OCI-LY7 (cell line): Measurements from ENCODE around the gene TPST2. TPM values are rescaled to one million over a fixed set of nuclear protein-coding genes. Genes with fewer than 3 reads are reported as not detected.

ENCODE experiments used
- BruUV-seq: library from RNA; stranded (reverse); fragments of 400-500 nt; replicated peaks from 2 replicates; lab custom pipeline; 2021; lab: Mats Ljungman, UMichigan
- CTCF ChIA-PET: fragments of 300-600 bp; sonication (Branson Sonifier 250); formaldehyde crosslinking; loops from one replicate; lab custom pipeline; 2022; ENCODE audit warnings: antibody characterized with exemption; ENCODE audit not compliant: unreplicated experiment; lab: Charles Lee
- POLR2A ChIA-PET: fragments of 300-600 bp; sonication (Branson Sonifier 250); formaldehyde crosslinking; loops from one replicate; lab custom pipeline; 2022; ENCODE audit warnings: antibody characterized with exemption; lab: Charles Lee
- DNase-seq: peaks from one replicate; pipeline ENCODE4 v3.0.0-alpha.2; 2015; ENCODE audit warnings: low spot score
- H2AFZ ChIP-seq: fragments of 200-600 bp; sonication (generic), shearing (Covaris generic); 2 replicates; pipeline ENCODE4 v1.6.1; 2014; ENCODE audit warnings: mild to moderate bottlenecking, antibody characterized with exemption, low read length, moderate library complexity
- H3K27ac ChIP-seq: fragments of 200-600 bp; sonication (generic); 2 replicates; pipeline ENCODE4 v1.5.1; 2014; ENCODE audit warnings: mixed run types, low read depth, mild to moderate bottlenecking, moderate library complexity, low read length, inconsistent platforms; ENCODE audit not compliant: poor library complexity, severe bottlenecking
- H3K36me3 ChIP-seq: fragments of 200-600 bp; sonication (generic); 2 replicates; pipeline ENCODE4 v1.6.1; 2014; ENCODE audit warnings: mild to moderate bottlenecking, antibody characterized with exemption, low read length, moderate library complexity, mixed read lengths; ENCODE audit not compliant: insufficient read depth
- H3K4me1 ChIP-seq: fragments of 200-600 bp; sonication (generic); 2 replicates; pipeline ENCODE4 v1.5.1; 2014; ENCODE audit warnings: mild to moderate bottlenecking, low read length; ENCODE audit not compliant: insufficient read depth, poor library complexity, severe bottlenecking
- H3K4me2 ChIP-seq: fragments of 200-600 bp; sonication (generic); 2 replicates; pipeline ENCODE4 v1.6.1; 2014; ENCODE audit warnings: mild to moderate bottlenecking, low read length
- H3K4me3 ChIP-seq: fragments of 200-600 bp; sonication (generic); 2 replicates; pipeline ENCODE4 v1.5.1; 2014; ENCODE audit warnings: mild to moderate bottlenecking, low read depth, low read length; ENCODE audit not compliant: poor library complexity, severe bottlenecking
- H3K79me2 ChIP-seq: fragments of 200-600 bp; sonication (generic); 2 replicates; pipeline ENCODE4 v1.6.1; 2016; ENCODE audit warnings: low read depth, mild to moderate bottlenecking, low read length, moderate library complexity, mixed read lengths; ENCODE audit not compliant: insufficient read depth
- H3K9me2 ChIP-seq: fragments of 200-600 bp; sonication (generic); 2 replicates; pipeline ENCODE4 v1.6.1; 2016; ENCODE audit warnings: mild to moderate bottlenecking, low read length, mixed read lengths; ENCODE audit not compliant: insufficient read depth
- H3K9me3 ChIP-seq: fragments of 200-600 bp; sonication (generic); 2 replicates; pipeline ENCODE4 v1.6.1; 2014; ENCODE audit warnings: mild to moderate bottlenecking, mixed run types, low read length, mixed read lengths
- H4K20me1 ChIP-seq: fragments of 200-600 bp; sonication (generic); 2 replicates; pipeline ENCODE4 v1.6.1; 2014; ENCODE audit warnings: mild to moderate bottlenecking, antibody characterized with exemption, low read length, moderate library complexity, mixed read lengths; ENCODE audit not compliant: insufficient read depth
- CTCF ChIP-seq: fragments of 200-600 bp; sonication (generic); conservative IDR thresholded peaks from 2 replicates; pipeline ENCODE4 v1.5.1; 2014; ENCODE audit warnings: mild to moderate bottlenecking, antibody characterized with exemption, low read length, moderate library complexity, mixed read lengths
- EZH2phosphoT487 ChIP-seq: fragments of 200-600 bp; sonication (generic); IDR thresholded peaks from 2 replicates; pipeline ENCODE4 v1.6.1; 2018; ENCODE audit warnings: low read depth, borderline replicate concordance, mild to moderate bottlenecking, mixed run types, antibody characterized with exemption, low read length, moderate library complexity, mixed read lengths
- intact Hi-C: fragments of 100-400 bp; cut with micrococcal nuclease; formaldehyde crosslinking; loops from one replicate; pipeline ENCODE4 v1.10.0; 2022; ENCODE audit not compliant: unreplicated experiment
- total RNA-seq, 2 experiments: library from RNA; depleted of rRNA in 1 of 2; stranded (reverse); fragments of >200 nt in 1 of 2; shearing (Covaris generic) in 1 of 2; gene quantifications; 2 replicates each; pipeline ENCODE4 v1.2.3, GENCODE V29; 2014 to 2022

The TPST2 gene
- total RNA-seq, 2 experiments from 2014 or later = 12.5 to 19.1 TPM

GRCh38 chr22:26494506-26494905, 95.4 kb downstream of the TPST2 start:
- H2AFZ ChIP-seq = no peak overlapping the region
- no peak for DNase-seq
- no peaks in the 10 kb centered on the region for H3K9me2 ChIP-seq
- no peak overlapping the region for H3K4me3 ChIP-seq
- H4K20me1 ChIP-seq = no peaks in the 10 kb centered on the region
- H3K36me3 ChIP-seq = peaks cover 99% of the 10 kb centered on the region
- intact Hi-C loops = no loop called here
- BruUV-seq = no TSS peak
- no peak for TF ChIP-seq CTCF
- no peak for TF ChIP-seq EZH2phosphoT487
- H3K4me2 ChIP-seq = no peak overlapping the region
- ChIA-PET CTCF (no interaction called here), POLR2A (interaction anchor here (0.5 to 1.0 kb wide), 2 partner anchors 18 to 106 kb away, joined by 3 read pairs; partner anchors contain the start of gene TFIP11)
- peaks cover 3% of the 10 kb centered on the region for H3K4me1 ChIP-seq
- no peaks in the 10 kb centered on the region for H3K9me3 ChIP-seq
- H3K79me2 ChIP-seq = no peaks in the 10 kb centered on the region
- no peak overlapping the region for H3K27ac ChIP-seq

- intact Hi-C loops = no loop called here
- no peak overlapping the region for H3K4me2 ChIP-seq
- DNase-seq = no peak
- H3K4me1 ChIP-seq = peaks cover 11% of the 10 kb centered on the region
- no peak overlapping the region for H2AFZ ChIP-seq
- H3K36me3 ChIP-seq = peaks cover 100% of the 10 kb centered on the region
- TF ChIP-seq EZH2phosphoT487 = no peak
- TF ChIP-seq CTCF = no peak
- H3K79me2 ChIP-seq = no peaks in the 10 kb centered on the region
- POLR2A ChIA-PET = interaction anchor here (0.9 kb wide), 1 partner anchor 8 kb away, joined by 4 read pairs; the partner anchor contains the start of genes HPS4 and SRRD
- H3K9me2 ChIP-seq = no peaks in the 10 kb centered on the region
- no peak overlapping the region for H3K4me3 ChIP-seq
- H4K20me1 ChIP-seq = no peaks in the 10 kb centered on the region
- H3K9me3 ChIP-seq = no peaks in the 10 kb centered on the region
- CTCF ChIA-PET = no interaction called here
- no TSS peak for BruUV-seq
- H3K27ac ChIP-seq = no peak overlapping the region
Measured at GRCh38 chr22:26492220-26492619, 97.7 kb downstream of the TPST2 start.

- Histone ChIP-seq H3K9me2 (no peaks in the 10 kb centered on the region), H3K36me3 (peaks cover 89% of the 10 kb centered on the region), H2AFZ (no peak overlapping the region), H4K20me1 (peaks cover 7% of the 10 kb centered on the region; the same call in 1 of the 2 replicates), H3K79me2 (peaks cover 23% of the 10 kb centered on the region), H3K4me2 (no peak overlapping the region), H3K27ac (no peak overlapping the region), H3K4me1 (peaks cover 31% of the 10 kb centered on the region), H3K9me3 (no peaks in the 10 kb centered on the region), H3K4me3 (no peak overlapping the region)
- TF ChIP-seq EZH2phosphoT487 (no peak), CTCF (no peak)
- no TSS peak for BruUV-seq
- POLR2A ChIA-PET = interaction anchor here (0.6 kb wide), 1 partner anchor 50 kb away, joined by 3 read pairs; no protein-coding TSS in a partner anchor
- DNase-seq = no peak
- CTCF ChIA-PET = no interaction called here
- intact Hi-C loops = no loop called here
Measured at GRCh38 chr22:26489447-26490036, 100.4 kb downstream of the TPST2 start.
